ENCODE results near the gene CREB5.

The CREB5 gene

DNA sequence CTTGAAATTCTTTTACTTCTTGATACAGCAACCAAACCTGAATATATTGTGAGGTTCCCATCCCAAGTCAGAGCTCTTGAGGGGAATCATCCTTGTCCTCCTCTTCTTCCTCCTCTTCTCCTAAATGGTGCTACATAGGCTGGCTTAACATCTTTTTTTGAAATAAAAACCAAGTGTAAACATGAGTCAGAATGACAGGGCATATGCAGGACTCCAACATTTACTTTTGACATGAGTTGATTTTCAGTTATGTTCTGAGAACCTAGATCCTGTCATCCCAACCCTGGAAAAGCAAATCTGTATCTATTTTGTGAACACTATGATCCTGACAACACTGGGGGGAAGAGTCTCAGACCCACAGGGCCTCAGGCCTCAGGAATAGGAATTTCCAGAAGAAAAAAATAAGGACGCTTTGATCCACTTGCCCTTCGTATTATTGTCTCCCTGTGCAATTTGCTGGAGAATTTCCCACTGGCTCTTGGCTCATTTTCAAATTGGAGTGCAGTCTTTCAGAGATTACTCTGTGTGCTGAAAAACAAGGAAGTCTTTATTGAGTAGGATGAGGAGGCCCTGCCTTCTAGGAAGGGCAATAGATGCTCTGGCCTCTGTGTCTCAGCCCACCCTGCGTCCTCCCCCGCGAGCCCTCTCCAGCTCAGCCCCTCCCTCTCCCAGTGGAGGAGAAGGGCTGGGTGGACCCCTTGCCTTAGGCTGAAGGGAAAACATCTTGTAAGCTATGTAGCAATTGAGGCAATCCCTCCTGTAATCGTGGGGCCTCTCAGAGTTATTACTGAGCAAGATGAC, 121.6 kb downstream of the CREB5 start:
- TF ChIP-seq, protein P1, sequence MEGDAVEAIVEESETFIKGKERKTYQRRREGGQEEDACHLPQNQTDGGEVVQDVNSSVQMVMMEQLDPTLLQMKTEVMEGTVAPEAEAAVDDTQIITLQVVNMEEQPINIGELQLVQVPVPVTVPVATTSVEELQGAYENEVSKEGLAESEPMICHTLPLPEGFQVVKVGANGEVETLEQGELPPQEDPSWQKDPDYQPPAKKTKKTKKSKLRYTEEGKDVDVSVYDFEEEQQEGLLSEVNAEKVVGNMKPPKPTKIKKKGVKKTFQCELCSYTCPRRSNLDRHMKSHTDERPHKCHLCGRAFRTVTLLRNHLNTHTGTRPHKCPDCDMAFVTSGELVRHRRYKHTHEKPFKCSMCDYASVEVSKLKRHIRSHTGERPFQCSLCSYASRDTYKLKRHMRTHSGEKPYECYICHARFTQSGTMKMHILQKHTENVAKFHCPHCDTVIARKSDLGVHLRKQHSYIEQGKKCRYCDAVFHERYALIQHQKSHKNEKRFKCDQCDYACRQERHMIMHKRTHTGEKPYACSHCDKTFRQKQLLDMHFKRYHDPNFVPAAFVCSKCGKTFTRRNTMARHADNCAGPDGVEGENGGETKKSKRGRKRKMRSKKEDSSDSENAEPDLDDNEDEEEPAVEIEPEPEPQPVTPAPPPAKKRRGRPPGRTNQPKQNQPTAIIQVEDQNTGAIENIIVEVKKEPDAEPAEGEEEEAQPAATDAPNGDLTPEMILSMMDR (IDR thresholded peaks at IDR 0.05; ENCODE audit: low read depth, low read length): no peak
- Histone ChIP-seq H3K27me3 (ENCODE audit: insufficient read depth, low read depth, severe bottlenecking) (peaks cover 73% of the 10 kb centered on the region), H3K36me3 (no peaks in the 10 kb centered on the region), H3K9me3 (ENCODE audit: severe bottlenecking) (no peaks in the 10 kb centered on the region), H3K4me3 (ENCODE audit: low read depth, low read length) (no peak overlapping the region), H3K27ac (no peak overlapping the region)
- no peak for DNase-seq

DNA sequence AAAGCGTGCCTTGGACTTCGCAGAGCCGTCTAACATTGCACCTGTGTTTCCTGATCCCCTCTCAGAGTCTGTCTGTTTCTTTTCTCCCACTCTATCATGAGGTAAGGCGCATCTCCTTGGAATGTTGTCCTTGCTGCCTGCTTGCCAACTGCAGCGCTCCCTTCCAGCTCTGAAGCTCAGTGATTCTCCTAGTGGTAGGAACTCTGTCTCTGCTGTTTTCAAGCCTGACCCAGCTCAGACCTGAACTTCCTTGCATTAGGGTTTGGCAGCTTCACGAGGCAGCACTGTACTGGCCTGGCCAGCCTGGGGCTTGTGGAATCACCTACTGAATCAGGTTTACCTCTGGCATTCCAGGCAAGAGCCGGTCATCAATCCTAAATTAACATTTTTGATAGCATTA, 123.9 kb downstream of the CREB5 start:
- DNase-seq: no peak
- TF ChIP-seq, protein P1 (IDR thresholded peaks at IDR 0.05; ENCODE audit: low read depth, low read length): no peak
- H3K27me3 ChIP-seq (ENCODE audit: insufficient read depth, low read depth, severe bottlenecking): peaks cover 72% of the 10 kb centered on the region
- no peaks in the 10 kb centered on the region for H3K9me3 ChIP-seq (ENCODE audit: severe bottlenecking)
- H3K36me3 ChIP-seq: no peaks in the 10 kb centered on the region
- no peak overlapping the region for H3K4me3 ChIP-seq (ENCODE audit: low read depth, low read length)
- H3K27ac ChIP-seq: no peak overlapping the region

DNA sequence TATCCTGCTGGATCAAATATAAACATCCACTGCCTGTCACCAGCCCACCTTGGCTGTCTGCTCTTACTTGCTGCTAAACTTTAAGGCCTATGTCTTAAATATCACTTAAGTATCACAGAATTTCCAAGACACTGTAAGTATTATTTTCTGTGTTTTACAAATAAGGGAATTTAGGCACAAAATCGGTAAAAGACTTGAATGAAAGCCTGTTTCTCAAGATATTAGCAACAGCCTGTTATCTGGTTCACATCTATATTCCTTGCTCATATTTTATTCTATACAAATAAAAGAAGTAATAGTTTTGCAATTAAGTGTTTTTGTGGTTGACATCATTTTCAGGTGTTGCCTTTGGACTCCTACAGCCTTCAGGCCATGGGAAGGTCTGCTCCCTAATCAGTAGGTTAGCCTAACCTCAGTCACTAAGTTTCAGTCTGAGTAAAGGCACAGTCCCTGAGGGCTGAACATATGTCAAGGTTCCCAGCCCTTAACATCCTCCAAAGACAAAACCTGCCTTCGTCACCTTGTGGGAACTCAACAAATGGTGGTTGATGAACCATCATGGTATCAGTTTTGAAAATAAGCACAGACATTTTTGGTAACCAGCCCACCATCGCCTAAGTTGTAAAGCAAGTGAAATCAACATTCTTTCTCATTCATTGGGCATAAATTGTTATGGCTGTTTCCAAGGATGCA, 127.1 kb downstream of the CREB5 start:
- Histone ChIP-seq H3K4me3 (ENCODE audit: low read depth, low read length) (no peak overlapping the region), H3K27ac (no peak overlapping the region), H3K27me3 (ENCODE audit: insufficient read depth, low read depth, severe bottlenecking) (peaks cover 70% of the 10 kb centered on the region), H3K9me3 (ENCODE audit: severe bottlenecking) (no peaks in the 10 kb centered on the region), H3K36me3 (no peaks in the 10 kb centered on the region)
- DNase-seq: no peak
- TF ChIP-seq, protein P1 (IDR thresholded peaks at IDR 0.05; ENCODE audit: low read depth, low read length): no peak

DNA sequence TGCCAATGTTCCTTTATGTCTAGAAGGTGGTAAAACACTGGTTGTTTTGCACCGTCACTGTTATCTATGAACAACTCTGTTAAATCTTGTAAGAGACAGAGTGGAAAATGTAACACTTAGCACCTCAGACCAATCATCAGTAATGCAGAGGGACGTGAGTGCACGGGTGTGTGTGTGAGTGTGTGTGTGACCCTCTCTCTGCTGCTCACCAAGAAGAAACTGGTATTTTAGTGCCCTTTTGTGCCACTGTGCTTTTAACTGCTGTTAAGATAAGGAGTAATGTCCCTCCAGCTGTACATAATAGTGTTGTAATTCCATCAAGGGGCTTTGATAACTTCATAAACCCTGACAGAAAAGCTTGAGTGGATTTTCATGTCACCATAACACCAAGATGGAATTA, 130.1 kb downstream of the CREB5 start:
- Histone ChIP-seq H3K36me3 (no peaks in the 10 kb centered on the region), H3K27ac (no peak overlapping the region), H3K9me3 (ENCODE audit: severe bottlenecking) (peaks cover 3% of the 10 kb centered on the region), H3K4me3 (ENCODE audit: low read depth, low read length) (no peak overlapping the region), H3K27me3 (ENCODE audit: insufficient read depth, low read depth, severe bottlenecking) (peaks cover 57% of the 10 kb centered on the region)
- DNase-seq: no peak
- TF ChIP-seq, protein P1 (IDR thresholded peaks at IDR 0.05; ENCODE audit: low read depth, low read length): no peak

DNA sequence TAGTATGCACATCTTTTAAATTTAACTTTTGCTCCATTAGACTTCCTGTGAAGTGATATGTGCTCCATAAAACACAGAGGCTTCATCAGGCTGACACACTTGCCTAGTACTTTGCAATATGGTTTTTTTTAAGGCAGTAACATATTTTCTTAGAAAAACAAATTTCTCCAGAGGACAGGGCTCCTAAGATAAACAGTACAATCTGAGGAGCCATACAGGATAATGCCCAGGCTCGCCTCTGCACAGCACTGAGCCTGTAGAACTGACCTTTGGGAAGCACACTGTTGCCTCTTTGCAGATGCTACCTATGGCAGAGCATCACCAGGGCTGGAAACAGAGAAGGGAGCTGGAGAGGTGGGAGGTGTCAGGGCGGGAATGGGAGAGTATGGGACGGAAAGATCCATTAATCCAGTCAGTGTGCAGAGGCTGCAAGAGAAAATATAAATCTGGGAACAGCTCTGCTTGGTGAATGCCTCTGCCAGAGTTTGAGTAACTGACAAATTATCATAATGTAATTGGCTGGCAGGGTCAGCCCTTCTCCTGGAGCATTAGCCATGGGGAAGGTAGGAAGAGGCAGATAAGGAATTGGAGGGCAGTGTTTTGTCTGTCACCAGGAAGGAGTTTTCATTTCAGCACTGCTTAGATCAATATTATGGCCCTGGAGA, 132.3 kb downstream of the CREB5 start:
- DNase-seq: no peak
- Histone ChIP-seq H3K27ac (no peak overlapping the region), H3K27me3 (ENCODE audit: insufficient read depth, low read depth, severe bottlenecking) (peaks cover 51% of the 10 kb centered on the region), H3K4me3 (ENCODE audit: low read depth, low read length) (no peak overlapping the region), H3K9me3 (ENCODE audit: severe bottlenecking) (peaks cover 3% of the 10 kb centered on the region), H3K36me3 (no peaks in the 10 kb centered on the region)
- TF ChIP-seq, protein P1 (IDR thresholded peaks at IDR 0.05; ENCODE audit: low read depth, low read length): no peak
